ENCODE measurements around the gene PDZD2.

Gene PDZD2

GRCh38 chr5:32089146-32090000 is 450.4 kb downstream of the PDZD2 start:
- DNase-seq: no peak

DNA sequence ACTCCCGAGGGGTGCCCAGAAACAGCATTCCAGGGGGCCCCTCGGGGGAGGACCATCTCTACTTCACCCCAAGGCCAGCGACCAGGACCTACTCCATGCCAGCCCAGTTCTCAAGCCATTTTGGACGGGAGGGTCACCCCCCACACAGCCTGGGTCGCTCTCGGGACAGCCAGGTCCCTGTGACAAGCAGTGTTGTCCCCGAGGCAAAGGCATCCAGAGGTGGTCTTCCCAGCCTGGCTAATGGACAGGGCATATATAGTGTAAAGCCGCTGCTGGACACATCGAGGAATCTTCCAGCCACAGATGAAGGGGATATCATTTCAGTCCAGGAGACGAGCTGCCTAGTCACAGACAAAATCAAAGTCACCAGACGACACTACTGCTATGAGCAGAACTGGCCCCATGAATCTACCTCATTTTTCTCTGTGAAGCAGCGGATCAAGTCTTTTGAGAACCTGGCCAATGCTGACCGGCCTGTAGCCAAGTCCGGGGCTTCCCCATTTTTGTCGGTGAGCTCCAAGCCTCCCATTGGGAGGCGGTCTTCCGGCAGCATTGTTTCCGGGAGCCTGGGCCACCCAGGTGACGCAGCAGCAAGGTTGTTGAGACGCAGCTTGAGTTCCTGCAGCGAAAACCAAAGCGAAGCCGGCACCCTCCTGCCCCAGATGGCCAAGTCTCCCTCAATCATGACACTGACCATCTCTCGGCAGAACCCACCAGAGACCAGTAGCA is 451.3 kb downstream of the PDZD2 start:
- DNase-seq: no peak

DNA sequence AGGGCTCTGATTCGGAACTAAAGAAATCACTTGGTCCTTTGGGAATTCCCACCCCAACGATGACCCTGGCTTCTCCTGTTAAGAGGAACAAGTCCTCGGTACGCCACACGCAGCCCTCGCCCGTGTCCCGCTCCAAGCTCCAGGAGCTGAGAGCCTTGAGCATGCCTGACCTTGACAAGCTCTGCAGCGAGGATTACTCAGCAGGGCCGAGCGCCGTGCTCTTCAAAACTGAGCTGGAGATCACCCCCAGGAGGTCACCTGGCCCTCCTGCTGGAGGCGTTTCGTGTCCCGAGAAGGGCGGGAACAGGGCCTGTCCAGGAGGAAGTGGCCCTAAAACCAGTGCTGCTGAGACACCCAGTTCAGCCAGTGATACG is 451.8 kb downstream of the PDZD2 start:
- no peak for DNase-seq

GRCh38 chr5:32092938-32093812 is 454.2 kb downstream of the PDZD2 start:
- DNase-seq: peak; percentile 91

DNA sequence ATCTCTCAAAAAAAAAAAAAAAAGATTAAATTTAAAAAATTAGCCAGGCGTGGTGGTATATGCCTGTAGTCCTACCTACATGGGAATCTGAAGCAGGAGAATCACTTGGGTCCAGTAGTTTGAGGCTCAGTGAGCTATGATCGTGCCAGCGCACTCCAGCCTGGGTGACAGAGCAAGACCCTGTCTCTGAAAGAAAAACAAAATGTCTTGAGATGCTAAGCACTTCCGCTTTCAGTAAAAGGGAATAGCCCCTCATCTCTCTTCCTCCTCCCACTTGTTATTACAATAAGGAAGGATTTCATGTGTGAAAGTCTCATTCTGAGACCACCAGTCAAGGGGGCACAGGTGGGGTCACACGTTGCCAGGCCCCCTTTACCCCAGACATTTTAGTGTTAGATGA is 455.8 kb downstream of the PDZD2 start:
- no peak for DNase-seq

- no peak for DNase-seq
These were observed 456.3 kb downstream of the PDZD2 start for GRCh38 chr5:32095261-32095671.

- no peak for DNase-seq
These were observed 458.1 kb downstream of the PDZD2 start for GRCh38 chr5:32096891-32097595.

DNA sequence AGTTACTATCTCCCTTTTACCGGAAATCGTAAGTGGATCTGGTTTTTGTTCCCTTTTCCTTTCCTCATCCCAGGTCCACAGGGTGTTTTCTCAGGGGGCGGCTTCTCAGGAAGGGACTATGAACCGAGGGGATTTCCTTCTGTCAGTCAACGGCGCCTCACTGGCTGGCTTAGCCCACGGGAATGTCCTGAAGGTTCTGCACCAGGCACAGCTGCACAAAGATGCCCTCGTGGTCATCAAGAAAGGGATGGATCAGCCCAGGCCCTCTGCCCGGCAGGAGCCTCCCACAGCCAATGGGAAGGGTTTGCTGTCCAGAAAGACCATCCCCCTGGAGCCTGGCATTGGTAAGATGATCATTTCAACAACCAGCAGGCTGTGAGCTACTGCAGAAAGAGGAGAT is 459.4 kb downstream of the PDZD2 start:
- DNase-seq: no peak

GRCh38 chr5:32098890-32099310 is 460.0 kb downstream of the PDZD2 start:
- no peak for DNase-seq

DNA sequence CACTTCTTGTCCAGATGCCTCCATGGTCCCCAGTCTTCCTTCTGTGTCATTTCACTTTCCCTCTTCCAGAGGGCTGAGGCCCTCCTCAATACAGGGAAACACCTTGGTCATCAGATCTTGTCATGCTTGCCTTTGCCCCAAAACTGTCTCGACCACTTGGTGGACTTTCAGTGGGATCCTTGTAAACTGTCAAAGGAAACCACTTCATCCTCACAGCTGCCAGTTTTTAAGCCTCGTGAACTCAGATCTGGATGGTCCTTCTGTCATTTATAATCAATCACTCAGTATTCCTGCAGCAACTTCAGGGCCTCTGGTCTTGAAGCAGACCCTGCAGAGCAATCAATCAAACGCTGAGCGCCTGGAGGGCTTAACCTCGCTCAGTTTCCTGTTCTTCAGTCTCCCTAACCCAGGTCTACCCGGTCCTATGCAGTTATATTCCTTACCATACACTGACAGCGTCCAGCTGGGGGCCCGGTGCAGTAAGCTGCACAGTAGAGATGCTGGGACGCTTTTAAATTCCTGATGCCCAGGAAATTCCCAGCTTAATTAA is 460.6 kb downstream of the PDZD2 start:
- no peak for DNase-seq

- no peak for DNase-seq
These were observed 461.3 kb downstream of the PDZD2 start for GRCh38 chr5:32100230-32100629.

DNA sequence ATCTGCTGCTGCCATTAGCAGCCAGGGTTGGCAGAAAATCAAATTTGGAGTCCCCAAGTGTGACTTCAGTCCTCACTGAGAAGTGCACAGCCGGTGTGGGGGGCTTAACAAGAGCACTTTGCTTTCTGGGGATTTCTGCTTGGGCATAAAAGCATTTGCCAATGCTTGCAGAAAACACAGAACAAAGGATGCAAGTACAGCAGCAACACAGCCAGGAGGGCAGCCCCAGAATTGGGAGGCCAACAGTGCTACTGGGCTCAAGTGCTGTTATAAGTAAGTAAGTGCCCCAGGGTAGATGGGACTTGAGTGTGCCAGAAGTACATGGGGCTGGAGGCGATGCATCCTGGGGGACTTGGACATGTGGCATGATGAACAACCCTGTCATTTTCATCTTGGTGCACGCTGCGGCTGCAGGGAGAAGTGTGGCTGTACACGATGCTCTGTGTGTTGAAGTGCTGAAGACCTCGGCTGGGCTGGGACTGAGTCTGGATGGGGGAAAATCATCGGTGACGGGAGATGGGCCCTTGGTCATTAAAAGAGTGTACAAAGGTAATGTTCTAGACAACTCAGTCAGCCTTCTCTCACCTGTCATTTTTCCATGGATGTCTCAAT is 461.9 kb downstream of the PDZD2 start:
- DNase-seq: no peak

- DNase-seq: no peak
These were observed 463.5 kb downstream of the PDZD2 start for GRCh38 chr5:32102254-32102986.

- DNase-seq: no peak
These were observed 464.6 kb downstream of the PDZD2 start for GRCh38 chr5:32103521-32103920.

- DNase-seq: no peak
These were observed 468.4 kb downstream of the PDZD2 start for GRCh38 chr5:32107291-32107690.

DNA sequence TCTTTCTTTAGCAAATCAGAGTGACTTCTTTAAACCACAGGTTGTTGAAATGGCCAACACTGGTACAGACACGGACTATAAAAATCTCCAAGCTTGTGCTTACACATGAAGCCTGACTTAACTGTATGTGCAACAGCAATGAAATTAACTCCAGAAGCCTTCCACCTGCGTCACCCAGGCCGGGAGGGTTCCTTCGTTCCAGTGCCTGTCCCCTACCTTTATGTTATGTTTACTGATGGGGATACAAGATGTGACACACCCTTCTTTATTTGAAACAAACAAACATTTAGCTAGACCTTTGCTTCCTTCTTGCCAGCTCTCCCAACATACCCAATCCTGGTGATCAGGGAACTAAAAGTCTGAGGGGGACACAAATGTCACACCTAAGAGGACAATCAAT is 469.2 kb downstream of the PDZD2 start:
- DNase-seq: no peak

- DNase-seq: no peak
These were observed 470.3 kb downstream of the PDZD2 start for GRCh38 chr5:32109236-32109635.

GRCh38 chr5:32110111-32110696 is 471.3 kb downstream of the PDZD2 start:
- DNase-seq: no peak

GRCh38 chr5:32115985-32116384 is 477.1 kb downstream of the PDZD2 start:
- DNase-seq: no peak

- no peak for DNase-seq
These were observed 477.8 kb downstream of the PDZD2 start for GRCh38 chr5:32116574-32117313.

Measured in NCI-H748 treated with DMSO at 0.1 percent for 48 hours (cell line).